RWPE2 (cell line): ENCODE results near the gene PRC1.

ENCODE experiments used
- ATAC-seq: fragments of 200-7000 bp; cut with Tn5 transposase; 3 replicates; pipeline ENCODE4 v1.9.1; 2021; ENCODE audit warnings: low read depth
- DNase-seq: peaks from one replicate; pipeline ENCODE4 v3.0.0-alpha.2; 2020; ENCODE audit warnings: low spot score
- H3K27ac ChIP-seq: fragments of 450-650 bp; 2 replicates; pipeline ENCODE4 v1.5.1; 2017; ENCODE audit warnings: mild to moderate bottlenecking; ENCODE audit not compliant: poor library complexity, severe bottlenecking
- H3K27me3 ChIP-seq: fragments of 250-450 bp; sonication (Bioruptor Pico); 2 replicates; pipeline ENCODE4 v1.5.1; 2021; ENCODE audit warnings: mild to moderate bottlenecking, moderate library complexity; ENCODE audit not compliant: insufficient read depth, poor library complexity, severe bottlenecking
- H3K36me3 ChIP-seq: fragments of 250-450 bp; sonication (Bioruptor Pico); 2 replicates; pipeline ENCODE4 v1.5.1; 2020; ENCODE audit warnings: low read depth, mild to moderate bottlenecking, moderate library complexity
- H3K4me1 ChIP-seq: fragments of 250-450 bp; sonication (Bioruptor Pico); 2 replicates; pipeline ENCODE4 v1.5.1; 2021; ENCODE audit warnings: mild to moderate bottlenecking, moderate library complexity; ENCODE audit not compliant: insufficient read depth, poor library complexity, severe bottlenecking
- H3K4me3 ChIP-seq: fragments of 250-450 bp; sonication (Bioruptor Pico); 2 replicates; pipeline ENCODE4 v1.5.1; 2021; ENCODE audit warnings: mild to moderate bottlenecking, moderate library complexity; ENCODE audit not compliant: severe bottlenecking
- H3K9me3 ChIP-seq: fragments of 250-450 bp; sonication (Bioruptor Pico); 2 replicates; pipeline ENCODE4 v1.5.1; 2021; ENCODE audit warnings: mild to moderate bottlenecking, moderate library complexity; ENCODE audit not compliant: severe bottlenecking
- CTCF ChIP-seq: fragments of 450-650 bp; IDR thresholded peaks from one replicate; pipeline ENCODE4 v1.5.1; 2017; ENCODE audit warnings: mild to moderate bottlenecking, moderate library complexity; ENCODE audit not compliant: poor library complexity, severe bottlenecking

The PRC1 gene

GRCh38 chr15:90960298-90961091 lies 33.8 kb downstream of the PRC1 start:
- Histone ChIP-seq H3K4me3 (no peak overlapping the region), H3K27me3 (no peaks in the 10 kb centered on the region), H3K27ac (no peak overlapping the region), H3K36me3 (peaks cover 72% of the 10 kb centered on the region), H3K9me3 (no peaks in the 10 kb centered on the region), H3K4me1 (peaks cover 5% of the 10 kb centered on the region)
- TF ChIP-seq CTCF = no peak
- DNase-seq = no peak
- ATAC-seq = no peak

DNA sequence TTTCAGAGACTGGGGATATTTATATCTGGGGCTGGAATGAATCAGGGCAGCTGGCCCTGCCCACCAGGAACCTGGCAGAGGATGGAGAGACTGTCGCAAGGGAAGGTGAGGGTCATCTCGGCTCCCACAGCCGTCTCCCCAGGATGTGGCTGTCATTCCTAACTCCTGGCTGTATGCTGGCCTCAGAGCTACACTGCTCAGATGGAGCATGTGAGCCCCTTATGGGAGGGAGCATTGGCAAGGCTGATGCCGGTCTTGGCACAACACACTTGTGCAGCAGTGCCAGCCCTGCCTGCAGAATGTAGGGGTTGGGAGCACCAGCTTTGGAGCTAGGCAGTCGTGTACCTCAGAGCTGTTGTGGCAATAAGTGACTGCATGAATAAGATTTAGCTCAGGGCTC lies 34.4 kb downstream of the PRC1 start:
- no peak overlapping the region for H3K27ac ChIP-seq
- peaks cover 66% of the 10 kb centered on the region for H3K36me3 ChIP-seq
- H3K27me3 ChIP-seq = no peaks in the 10 kb centered on the region
- DNase-seq (no peak), ATAC-seq (no peak)
- no peak overlapping the region for H3K4me3 ChIP-seq
- TF ChIP-seq CTCF = no peak
- H3K9me3 ChIP-seq = no peaks in the 10 kb centered on the region
- peaks cover 5% of the 10 kb centered on the region for H3K4me1 ChIP-seq

DNA sequence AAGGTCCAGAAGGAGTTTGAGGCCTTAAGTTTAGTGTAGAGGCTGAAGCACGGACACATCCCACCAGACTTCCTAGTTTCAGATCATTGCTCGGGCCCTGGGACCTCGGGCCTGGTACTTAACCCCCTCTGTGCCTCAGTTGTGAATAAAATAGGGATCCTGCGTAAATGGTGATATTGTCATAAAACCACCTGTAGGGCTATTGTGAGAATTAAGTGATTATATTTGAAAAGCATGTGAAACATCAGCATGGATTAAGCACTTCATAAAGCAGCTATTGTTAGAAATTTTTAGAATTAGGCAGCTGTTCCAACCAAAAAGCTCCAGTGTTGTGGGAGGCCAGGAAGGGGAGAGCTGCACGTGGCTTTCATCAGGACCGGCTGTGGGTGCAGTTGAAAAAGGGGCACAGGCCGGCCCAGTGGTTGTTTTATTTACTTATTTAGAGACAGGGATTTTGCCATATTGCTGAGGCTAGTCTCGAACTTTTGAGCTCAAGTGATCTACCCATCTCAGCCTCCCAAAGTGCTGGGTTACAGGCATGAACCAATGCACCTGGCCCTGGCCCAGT lies 35.2 kb downstream of the PRC1 start:
- ATAC-seq (no peak), DNase-seq (no peak)
- Histone ChIP-seq H3K27ac (no peak overlapping the region), H3K27me3 (no peaks in the 10 kb centered on the region), H3K4me3 (no peak overlapping the region), H3K4me1 (peaks cover 5% of the 10 kb centered on the region), H3K36me3 (peaks cover 58% of the 10 kb centered on the region), H3K9me3 (no peaks in the 10 kb centered on the region)
- TF ChIP-seq CTCF = no peak

- H3K27ac ChIP-seq = peak overlapping the region; percentile 76
- DNase-seq (no peak), ATAC-seq (no peak)
- H3K4me1 ChIP-seq = peaks cover 5% of the 10 kb centered on the region
- H3K4me3 ChIP-seq = no peak overlapping the region
- H3K9me3 ChIP-seq = no peaks in the 10 kb centered on the region
- H3K27me3 ChIP-seq = no peaks in the 10 kb centered on the region
- peaks cover 50% of the 10 kb centered on the region for H3K36me3 ChIP-seq
- TF ChIP-seq CTCF = no peak
These were observed 36.5 kb downstream of the PRC1 start for GRCh38 chr15:90957791-90958190.
